Hepatocyte (in vitro differentiated cells): ENCODE results near the gene ZNF587B. TPM values are rescaled to one million over a fixed set of nuclear protein-coding genes. Genes with fewer than 3 reads are reported as not detected.

Experiments used
- DNase-seq: peaks from one replicate; pipeline ENCODE4 v3.0.0-alpha.2; 2016; ENCODE audit warnings: low spot score
- H2AFZ ChIP-seq: fragments of 200-600 bp; sonication (generic); 2 replicates; pipeline ENCODE4 v1.6.0; 2016; ENCODE audit warnings: antibody characterized with exemption, mild to moderate bottlenecking
- H3K27ac ChIP-seq: fragments of 200-600 bp; sonication (generic); 2 replicates; pipeline ENCODE4 v1.5.1; 2016; ENCODE audit warnings: mild to moderate bottlenecking
- H3K27me3 ChIP-seq: fragments of 200-600 bp; sonication (generic); 2 replicates; pipeline ENCODE4 v1.6.1; 2016
- H3K36me3 ChIP-seq: fragments of 200-600 bp; sonication (generic); replicated peaks from 2 replicates; pipeline ENCODE4 v1.5.1; 2016; ENCODE audit warnings: low read depth; ENCODE audit not compliant: insufficient read depth
- H3K4me1 ChIP-seq: fragments of 200-600 bp; sonication (generic); 2 replicates; pipeline ENCODE4 v1.5.1; 2016; ENCODE audit warnings: mild to moderate bottlenecking, moderate library complexity; ENCODE audit not compliant: insufficient read depth
- H3K4me2 ChIP-seq: fragments of 200-600 bp; sonication (generic); 2 replicates; pipeline ENCODE4 v1.6.0; 2016
- H3K4me3 ChIP-seq: fragments of 200-600 bp; sonication (generic); 2 replicates; pipeline ENCODE4 v1.5.1; 2016; ENCODE audit warnings: mild to moderate bottlenecking
- H3K79me2 ChIP-seq: fragments of 200-600 bp; sonication (generic); 2 replicates; pipeline ENCODE4 v1.6.0; 2017; ENCODE audit warnings: mild to moderate bottlenecking
- H3K9me2 ChIP-seq: fragments of 200-600 bp; sonication (generic); replicated peaks from 2 replicates; pipeline ENCODE4 v1.6.0; 2017; ENCODE audit warnings: mild to moderate bottlenecking; ENCODE audit not compliant: insufficient read depth
- H3K9me3 ChIP-seq: fragments of 200-600 bp; sonication (generic); 2 replicates; pipeline ENCODE4 v1.5.1; 2016; ENCODE audit warnings: low read depth, mild to moderate bottlenecking
- H4K20me1 ChIP-seq: fragments of 200-600 bp; sonication (generic); 2 replicates; pipeline ENCODE4 v1.6.0; 2016; ENCODE audit warnings: mild to moderate bottlenecking; ENCODE audit not compliant: insufficient read depth, poor library complexity, severe bottlenecking
- CTCF ChIP-seq: fragments of 200-600 bp; sonication (generic); IDR thresholded peaks from 2 replicates; pipeline ENCODE4 v1.5.1; 2016; ENCODE audit warnings: antibody characterized with exemption, mild to moderate bottlenecking; ENCODE audit not compliant: poor library complexity
- EZH2 ChIP-seq: fragments of 200-600 bp; sonication (generic); IDR thresholded peaks from 2 replicates; pipeline ENCODE4 v1.6.1; 2016; ENCODE audit warnings: antibody characterized with exemption, mild to moderate bottlenecking, borderline replicate concordance
- EZH2phosphoT487 ChIP-seq: fragments of 200-600 bp; sonication (generic); IDR thresholded peaks from one replicate; pipeline ENCODE4 v1.6.1; 2018; ENCODE audit warnings: antibody characterized with exemption, mild to moderate bottlenecking, low read depth, moderate library complexity; ENCODE audit not compliant: unreplicated experiment, severe bottlenecking
- WGBS: methylation state at CpG from one replicate; pipeline ENCODE4 v1.1.6; 2016; ENCODE audit warnings: low lambda C conversion rate; ENCODE audit errors: missing lambda C conversion rate; 5-methylcytosine and 5-hydroxymethylcytosine counted together
- polyA plus RNA-seq: library from polyadenylated mRNA; unstranded; fragments of >200 nt; fragmentation: Nextera tagmentation; extraction: Ambion mirVana; gene quantifications from 2 replicates; pipeline ENCODE4 v1.2.1, GENCODE V29; 2016
- total RNA-seq: library from RNA; depleted of rRNA; stranded (reverse); fragments of >200 nt; gene quantifications from 2 replicates; pipeline ENCODE4 v1.2.3, GENCODE V29; 2014

ZNF587B gene
- total and polyA plus RNA-seq, 2 experiments from 2014 or later, result 1.8 to 16.8 TPM

- Histone ChIP-seq H3K4me2 (peak overlapping the region; percentile 76), H3K27me3 (no peaks in the 10 kb centered on the region), H3K4me3 (peak overlapping the region; percentile 70), H3K4me1 (peaks cover 29% of the 10 kb centered on the region), H3K27ac (peak overlapping the region; percentile 90), H3K36me3 (no peaks in the 10 kb centered on the region), H3K9me3 (no peaks in the 10 kb centered on the region), H3K9me2 (no peaks in the 10 kb centered on the region), H2AFZ (peak overlapping the region; percentile 45), H3K79me2 (peaks cover 50% of the 10 kb centered on the region), H4K20me1 (no peaks in the 10 kb centered on the region)
- peak; percentile 62 for DNase-seq
- TF ChIP-seq CTCF (no peak), EZH2phosphoT487 (no peak), EZH2 (no peak)
- WGBS, result 8% methylated on average over 13 of the region's 13 CpGs
Observed at GRCh38 chr19:57813919-57814504, 16.1 kb upstream of the ZNF587B start.

- no peaks in the 10 kb centered on the region for H3K27me3 ChIP-seq
- H3K4me1 ChIP-seq, result peaks cover 29% of the 10 kb centered on the region
- no peaks in the 10 kb centered on the region for H3K36me3 ChIP-seq
- H3K79me2 ChIP-seq, result peaks cover 44% of the 10 kb centered on the region
- peak within 1 kb of the TSS; percentile 45 for H2AFZ ChIP-seq
- TF ChIP-seq CTCF (no peak), EZH2phosphoT487 (no peak), EZH2 (no peak)
- peak; percentile 94 for DNase-seq
- H3K9me2 ChIP-seq, result no peaks in the 10 kb centered on the region
- 3% methylated on average over 50 of the region's 50 CpGs for WGBS
- peak within 1 kb of the TSS; percentile 90 for H3K27ac ChIP-seq
- H3K4me3 ChIP-seq, result peak within 1 kb of the TSS; percentile 70
- H4K20me1 ChIP-seq, result no peaks in the 10 kb centered on the region
- peak within 1 kb of the TSS; percentile 76 for H3K4me2 ChIP-seq
- no peaks in the 10 kb centered on the region for H3K9me3 ChIP-seq
Observed at GRCh38 chr19:57814505-57815246, 15.4 kb upstream of the ZNF587B start, which contains the start of gene ZNF552. Gene ZNF552, minus strand, starts transcription at chr19:57814913. Its CDS starts 170 bp downstream, at chr19:57814743.

- H2AFZ ChIP-seq, result no peak overlapping the region
- no peaks in the 10 kb centered on the region for H3K36me3 ChIP-seq
- TF ChIP-seq EZH2 (no peak), CTCF (no peak), EZH2phosphoT487 (no peak)
- no peaks in the 10 kb centered on the region for H4K20me1 ChIP-seq
- peak overlapping the region; percentile 76 for H3K4me2 ChIP-seq
- no peaks in the 10 kb centered on the region for H3K9me2 ChIP-seq
- peaks cover 48% of the 10 kb centered on the region for H3K79me2 ChIP-seq
- no peak for DNase-seq
- no peak overlapping the region for H3K4me3 ChIP-seq
- H3K27me3 ChIP-seq, result no peaks in the 10 kb centered on the region
- H3K9me3 ChIP-seq, result no peaks in the 10 kb centered on the region
- peaks cover 21% of the 10 kb centered on the region for H3K4me1 ChIP-seq
- peak overlapping the region; percentile 74 for H3K27ac ChIP-seq
- 70% methylated on average over 17 of the region's 17 CpGs for whole genome bisulfite sequencing
Observed at GRCh38 chr19:57815247-57816075, 14.6 kb upstream of the ZNF587B start.
